Endothelial cell of umbilical vein (primary cell): ENCODE measurements around the gene PKP3. TPM values are rescaled to one million over a fixed set of nuclear protein-coding genes. Genes with fewer than 3 reads are reported as not detected.

Experiments
- BruUV-seq: library from RNA; stranded (reverse); fragments of 400-500 nt; replicated peaks from 2 replicates; lab custom pipeline; 2021; lab: Mats Ljungman, UMichigan
- CTCF ChIA-PET: fragments of 300-600, 350-600 bp; sonication (Branson Sonifier 250); formaldehyde crosslinking; loops from one replicate; lab custom pipeline; 2021; ENCODE audit warnings: antibody characterized with exemption, inconsistent platforms; lab: Charles Lee
- POLR2A ChIA-PET: fragments of 300-600, 350-600 bp; sonication (Branson Sonifier 250); formaldehyde crosslinking; loops from one replicate; lab custom pipeline; 2021; ENCODE audit warnings: antibody characterized with exemption, inconsistent platforms; lab: Charles Lee
- DNase-seq: peaks from one replicate; pipeline ENCODE4 v3.0.0-alpha.2; 2011; ENCODE audit warnings: low read depth, low spot score
- FAIRE-seq: peaks from 2 replicates; lab custom pipeline; 2011; peaks lifted over from hg19 to GRCh38; lab: Jason Lieb, UNC
- H2AFZ ChIP-seq: 2 replicates; pipeline ENCODE4 v1.6.0; 2012; ENCODE audit warnings: low read depth, low read length, control low read depth, inconsistent platforms
- H3K27ac ChIP-seq: 2 replicates; pipeline ENCODE4 v1.5.1; 2011; ENCODE audit warnings: low read depth, mild to moderate bottlenecking, control low read depth, low read length, moderate library complexity; ENCODE audit not compliant: insufficient read depth
- H3K27me3 ChIP-seq, 2 experiments: 2 replicates each; pipeline versions ENCODE4 v1.6.0 to v1.6.1; 2011; ENCODE audit warnings: low read length in 2 of 2, mixed read lengths in 1 of 2; ENCODE audit not compliant: control insufficient read depth in 2 of 2, insufficient read depth in 2 of 2
- H3K36me3 ChIP-seq, 2 experiments: 2 replicates in 1 of 2; 3 replicates in 1 of 2; pipeline ENCODE4 v1.5.1; 2011; ENCODE audit warnings: low read length in 2 of 2, mild to moderate bottlenecking in 1 of 2, moderate library complexity in 1 of 2; ENCODE audit not compliant: control insufficient read depth in 2 of 2, insufficient read depth in 2 of 2; ENCODE audit errors: extremely low read depth in 1 of 2
- H3K4me1 ChIP-seq: 3 replicates; pipeline ENCODE4 v1.5.1; 2011; ENCODE audit warnings: mild to moderate bottlenecking, low read length; ENCODE audit not compliant: control insufficient read depth, insufficient read depth; ENCODE audit errors: extremely low read depth
- H3K4me2 ChIP-seq: 2 replicates; pipeline ENCODE4 v1.6.1; 2011; ENCODE audit warnings: low read length, control low read depth, mixed read lengths; ENCODE audit not compliant: insufficient read depth
- H3K4me3 ChIP-seq, 3 experiments: fragments of 200-600 bp in 1 of 3; sonication (generic), shearing (Covaris generic) in 1 of 3; replicated peaks in 1 of 3; 2 replicates each; pipeline ENCODE4 v1.5.1; 2011 to 2016; ENCODE audit warnings: control low read depth in 3 of 3, low read length in 3 of 3, mild to moderate bottlenecking in 2 of 3, inconsistent platforms in 1 of 3, low read depth in 1 of 3, moderate library complexity in 1 of 3; ENCODE audit not compliant: insufficient read depth in 1 of 3
- H3K79me2 ChIP-seq: 2 replicates; pipeline ENCODE4 v1.6.0; 2012; ENCODE audit warnings: low read length, inconsistent platforms; ENCODE audit not compliant: control insufficient read depth, insufficient read depth
- H3K9ac ChIP-seq: replicated peaks from 2 replicates; pipeline ENCODE3; 2011; ENCODE audit warnings: low read length, control low read depth; ENCODE audit not compliant: insufficient read depth; ENCODE audit errors: extremely low read depth
- H3K9me1 ChIP-seq: replicated peaks from 3 replicates; pipeline ENCODE4 v1.6.0; 2011; ENCODE audit warnings: mild to moderate bottlenecking, low read length; ENCODE audit not compliant: control insufficient read depth, insufficient read depth; ENCODE audit errors: extremely low read depth
- H3K9me3 ChIP-seq: replicated peaks from 2 replicates; pipeline ENCODE4 v1.5.1; 2012; ENCODE audit warnings: low read length, inconsistent platforms; ENCODE audit not compliant: control insufficient read depth, insufficient read depth
- H4K20me1 ChIP-seq: replicated peaks from 2 replicates; pipeline ENCODE3; 2011; ENCODE audit warnings: mild to moderate bottlenecking, low read length; ENCODE audit not compliant: control insufficient read depth, insufficient read depth; ENCODE audit errors: extremely low read depth
- EZH2 ChIP-seq: IDR thresholded peaks from 2 replicates; pipeline ENCODE4 v1.6.1; 2012; ENCODE audit warnings: borderline replicate concordance, low read depth, mild to moderate bottlenecking, moderate library complexity, low read length, inconsistent platforms; ENCODE audit not compliant: severe bottlenecking
- FOS ChIP-seq: IDR thresholded peaks from 2 replicates; pipeline ENCODE4 v1.6.1; 2011; ENCODE audit warnings: mild to moderate bottlenecking, low read length, moderate library complexity, borderline replicate concordance; ENCODE audit not compliant: insufficient read depth
- GATA2 ChIP-seq: IDR thresholded peaks from 2 replicates; pipeline ENCODE4 v1.7.0; 2011; ENCODE audit warnings: low read depth, mild to moderate bottlenecking, moderate library complexity, mixed read lengths, low read length; ENCODE audit not compliant: insufficient read length, insufficient read depth
- JUN ChIP-seq: IDR thresholded peaks from 2 replicates; pipeline ENCODE4 v1.6.1; 2011; ENCODE audit warnings: borderline replicate concordance, low read depth; ENCODE audit not compliant: insufficient read length, insufficient read depth
- MYC ChIP-seq: IDR thresholded peaks from one replicate; pipeline ENCODE4 v1.6.1; 2011; ENCODE audit warnings: mild to moderate bottlenecking, low read depth, low read length
- POLR2A ChIP-seq: IDR thresholded peaks from 2 replicates; pipeline ENCODE4 v1.6.1; 2012; ENCODE audit warnings: low read depth, mild to moderate bottlenecking, control low read depth, low read length
- POLR2AphosphoS5 ChIP-seq: IDR thresholded peaks from 2 replicates; pipeline ENCODE4 v1.6.1; 2012; ENCODE audit warnings: low read depth, mild to moderate bottlenecking, control low read depth, low read length, moderate library complexity; ENCODE audit not compliant: insufficient read depth
- dilution Hi-C: fragments of 300-500 bp; cut with MboI; formaldehyde crosslinking; loops from one replicate; pipeline ENCODE4 v1.15.0; 2019; ENCODE audit warnings: low sequenced_read_pairs; ENCODE audit not compliant: extremely low pct_ligation_motif_present
- intact Hi-C: fragments of 100-400 bp; cut with micrococcal nuclease; formaldehyde crosslinking; loops from one replicate; pipeline ENCODE4 v1.10.0; 2022
- polyA plus RNA-seq, 4 experiments: library from polyadenylated mRNA; depleted of rRNA in 3 of 4; stranded (reverse) in 3 of 4; unstranded in 1 of 4; fragments of >200 nt; gene quantifications; 2 replicates each; pipeline versions ENCODE4 v1.2.1 to v1.2.3, GENCODE V29; 2011 to 2012; ENCODE audit warnings: missing spikeins in 1 of 4
- total RNA-seq: library from RNA; stranded (reverse); gene quantifications from 2 replicates; pipeline ENCODE4 v1.2.3, GENCODE V29; 2021
- TF ChIP-seq, protein P1 (sequence below): IDR thresholded peaks from 2 replicates; pipeline ENCODE4 v1.6.1; 2011; ENCODE audit not compliant: insufficient read depth, insufficient read length
- TF ChIP-seq, protein P2 (sequence below), 2 donors: IDR thresholded peaks; 1 replicate in 1 of 2; 2 replicates in 1 of 2; pipeline ENCODE4 v1.5.1; 2011; ENCODE audit warnings: low read length in 2 of 2, mild to moderate bottlenecking in 2 of 2, moderate library complexity in 2 of 2, control low read depth in 1 of 2, inconsistent platforms in 1 of 2, low read depth in 1 of 2; ENCODE audit not compliant: insufficient read depth in 1 of 2; ENCODE audit errors: extremely low read depth in 1 of 2

Gene PKP3
- total and polyA plus RNA-seq, 2 donors (not counting 3 experiments of a cell fraction or from before 2014, with no cell fraction given), result 0.27 to 0.59 TPM

DNA sequence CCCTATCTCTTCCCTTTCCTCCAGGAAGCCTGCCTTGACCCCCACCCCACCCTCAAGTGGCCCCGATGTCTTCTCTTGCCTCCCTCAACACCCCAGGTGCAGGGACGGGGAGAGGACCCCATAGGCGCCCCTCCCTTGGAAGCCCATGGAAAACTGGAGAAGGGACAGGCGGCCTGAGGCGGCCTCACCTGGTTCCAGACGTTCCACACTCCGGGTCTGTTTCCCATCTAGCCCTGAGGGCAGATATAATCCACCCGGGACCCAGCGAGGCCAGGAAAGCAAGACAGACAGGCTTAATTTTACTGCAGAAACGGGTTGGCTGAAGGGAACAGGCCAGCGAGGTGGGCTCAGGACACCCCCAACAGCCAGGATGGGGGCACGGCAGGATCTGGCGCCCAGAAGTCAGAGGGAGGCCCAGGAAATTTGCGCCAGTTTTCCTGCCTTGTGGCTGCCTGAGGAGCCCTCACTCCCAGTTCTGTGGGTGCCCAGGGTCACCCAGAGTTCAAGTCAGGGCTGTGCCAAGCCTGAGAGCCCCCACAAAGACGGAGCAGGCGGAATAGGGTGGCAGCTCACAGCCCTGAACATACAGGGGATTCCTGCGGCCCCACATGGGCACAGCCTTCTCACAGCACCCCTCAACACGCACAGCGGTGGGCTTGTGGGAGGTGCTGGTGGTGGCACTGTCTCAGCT is 23.8 kb downstream of the PKP3 start:
- POLR2A ChIA-PET, result no interaction called here
- no TSS peak for BruUV-seq

More for the DNA sequence above, 23.8 kb downstream of the PKP3 start:
- CTCF ChIA-PET, result interaction anchor here (1.0 to 1.7 kb wide), 2 partner anchors 29 to 30 kb away, joined by 3 to 20 read pairs; no protein-coding TSS in a partner anchor
- H3K9me3 ChIP-seq, result no peaks in the 10 kb centered on the region
- H4K20me1 ChIP-seq, result no peaks in the 10 kb centered on the region
- no peak overlapping the region for H3K9ac ChIP-seq
- FAIRE-seq, result no peak
- no peak for DNase-seq
- H3K27me3 ChIP-seq, result no peaks in the 10 kb centered on the region
- no peak overlapping the region for H3K4me2 ChIP-seq
- H3K4me3 ChIP-seq, result peak overlapping the region in 1 of 3 experiments; percentile 40
- peaks cover 21% of the 10 kb centered on the region for H3K4me1 ChIP-seq
- TF ChIP-seq, protein P1, sequence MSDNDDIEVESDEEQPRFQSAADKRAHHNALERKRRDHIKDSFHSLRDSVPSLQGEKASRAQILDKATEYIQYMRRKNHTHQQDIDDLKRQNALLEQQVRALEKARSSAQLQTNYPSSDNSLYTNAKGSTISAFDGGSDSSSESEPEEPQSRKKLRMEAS, result no peak
- TF ChIP-seq JUN, result no peak
- TF ChIP-seq, protein P2, sequence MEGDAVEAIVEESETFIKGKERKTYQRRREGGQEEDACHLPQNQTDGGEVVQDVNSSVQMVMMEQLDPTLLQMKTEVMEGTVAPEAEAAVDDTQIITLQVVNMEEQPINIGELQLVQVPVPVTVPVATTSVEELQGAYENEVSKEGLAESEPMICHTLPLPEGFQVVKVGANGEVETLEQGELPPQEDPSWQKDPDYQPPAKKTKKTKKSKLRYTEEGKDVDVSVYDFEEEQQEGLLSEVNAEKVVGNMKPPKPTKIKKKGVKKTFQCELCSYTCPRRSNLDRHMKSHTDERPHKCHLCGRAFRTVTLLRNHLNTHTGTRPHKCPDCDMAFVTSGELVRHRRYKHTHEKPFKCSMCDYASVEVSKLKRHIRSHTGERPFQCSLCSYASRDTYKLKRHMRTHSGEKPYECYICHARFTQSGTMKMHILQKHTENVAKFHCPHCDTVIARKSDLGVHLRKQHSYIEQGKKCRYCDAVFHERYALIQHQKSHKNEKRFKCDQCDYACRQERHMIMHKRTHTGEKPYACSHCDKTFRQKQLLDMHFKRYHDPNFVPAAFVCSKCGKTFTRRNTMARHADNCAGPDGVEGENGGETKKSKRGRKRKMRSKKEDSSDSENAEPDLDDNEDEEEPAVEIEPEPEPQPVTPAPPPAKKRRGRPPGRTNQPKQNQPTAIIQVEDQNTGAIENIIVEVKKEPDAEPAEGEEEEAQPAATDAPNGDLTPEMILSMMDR (IDR thresholded peaks at IDR 0.05; ENCODE audit: extremely low read depth in 1 of 2, insufficient read depth in 1 of 2, low read depth in 1 of 2, low read length in 2 of 2), result no peak
- no peak for TF ChIP-seq FOS
- TF ChIP-seq POLR2AphosphoS5, result no peak
- no peak for TF ChIP-seq GATA2
- no peak for TF ChIP-seq MYC
- no peak for TF ChIP-seq POLR2A
- TF ChIP-seq EZH2, result no peak
- intact Hi-C loops (no loop called here), dilution Hi-C loops (no loop called here)
- H3K27ac ChIP-seq, result no peak overlapping the region
- H3K9me1 ChIP-seq, result no peaks in the 10 kb centered on the region
- no peaks in the 10 kb centered on the region for H3K79me2 ChIP-seq
- no peak overlapping the region for H2AFZ ChIP-seq
- H3K36me3 ChIP-seq, result no peaks in the 10 kb centered on the region
